Renal pelvis (tissue), 4 donors: ENCODE data around the gene ZNF330. TPM values are rescaled to one million over a fixed set of nuclear protein-coding genes. Genes with fewer than 3 reads are reported as not detected.
"Not testable (repeated sequence)": the region's sequence is repeated elsewhere in the genome, so short reads cannot be mapped to it uniquely, and the experiment has no call there.

Experiments
- DNase-seq: peaks from one replicate; pipeline ENCODE4 v3.0.0-alpha.2; 2013
- polyA plus RNA-seq, 3 donors: library from polyadenylated mRNA; unstranded; fragments of 120-200 nt; gene quantifications; one replicate each; pipeline ENCODE4 v1.2.1, GENCODE V29; 2013; ENCODE audit not compliant: insufficient read length in 3 of 3

ZNF330 gene
- polyA plus RNA-seq, 3 donors: 57.6 to 60.1 (median 59.8) TPM

- no peak for DNase-seq
Observed at GRCh38 chr4:141223418-141223817, 2.7 kb downstream of the ZNF330 start.

- DNase-seq: not testable (repeated sequence)
Observed at GRCh38 chr4:141227280-141227679, 6.6 kb downstream of the ZNF330 start.

GRCh38 chr4:141229408-141230101, 8.9 kb downstream of the ZNF330 start:
- no peak for DNase-seq

GRCh38 chr4:141233673-141234072, 13.0 kb downstream of the ZNF330 start:
- DNase-seq: no peak

GRCh38 chr4:141238186-141238585, 17.5 kb downstream of the ZNF330 start:
- DNase-seq: no peak

GRCh38 chr4:141240259-141240658, 19.6 kb downstream of the ZNF330 start:
- no peak for DNase-seq

- no peak for DNase-seq
Observed at GRCh38 chr4:141240671-141241070, 20.0 kb downstream of the ZNF330 start.

- DNase-seq: no peak
Observed at GRCh38 chr4:141241986-141242385, 21.3 kb downstream of the ZNF330 start.

- DNase-seq: no peak
Observed at GRCh38 chr4:141244419-141244818, 23.7 kb downstream of the ZNF330 start.

- DNase-seq: peak; percentile 1
Observed at GRCh38 chr4:141246243-141246642, 25.5 kb downstream of the ZNF330 start.

- no peak for DNase-seq
Observed at GRCh38 chr4:141246683-141247429, 26.2 kb downstream of the ZNF330 start.

GRCh38 chr4:141247430-141247780, 26.7 kb downstream of the ZNF330 start:
- DNase-seq: no peak

- DNase-seq: no peak
Observed at GRCh38 chr4:141248029-141248428, 27.3 kb downstream of the ZNF330 start.

- DNase-seq: no peak
Observed at GRCh38 chr4:141248486-141248885, 27.8 kb downstream of the ZNF330 start.

GRCh38 chr4:141254326-141254725, 33.6 kb downstream of the ZNF330 start:
- no peak for DNase-seq

GRCh38 chr4:141255016-141255415, 34.3 kb downstream of the ZNF330 start:
- DNase-seq: no peak

GRCh38 chr4:141258558-141258957, 37.9 kb downstream of the ZNF330 start:
- DNase-seq: no peak

GRCh38 chr4:141275834-141276233, 55.1 kb downstream of the ZNF330 start:
- DNase-seq: no peak

- no peak for DNase-seq
Observed at GRCh38 chr4:141283152-141283551, 62.5 kb downstream of the ZNF330 start.

- DNase-seq: no peak
Observed at GRCh38 chr4:141283563-141283962, 62.9 kb downstream of the ZNF330 start.
